Measurements from ENCODE around the gene KLK2. TPM values are rescaled to one million over a fixed set of nuclear protein-coding genes. Genes with fewer than 3 reads are reported as not detected.

The KLK2 gene
- total RNA-seq (2022; extraction: Qiagen RNA extraction; ENCODE audit: low read depth) = 0.27 TPM in 1 of 5 replicates, not detected in the others

DNA sequence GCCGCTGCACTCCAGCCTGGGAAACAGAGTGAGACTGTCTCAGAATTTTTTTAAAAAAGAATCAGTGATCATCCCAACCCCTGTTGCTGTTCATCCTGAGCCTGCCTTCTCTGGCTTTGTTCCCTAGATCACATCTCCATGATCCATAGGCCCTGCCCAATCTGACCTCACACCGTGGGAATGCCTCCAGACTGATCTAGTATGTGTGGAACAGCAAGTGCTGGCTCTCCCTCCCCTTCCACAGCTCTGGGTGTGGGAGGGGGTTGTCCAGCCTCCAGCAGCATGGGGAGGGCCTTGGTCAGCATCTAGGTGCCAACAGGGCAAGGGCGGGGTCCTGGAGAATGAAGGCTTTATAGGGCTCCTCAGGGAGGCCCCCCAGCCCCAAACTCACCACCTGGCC lies at the start of gene KLK2:
KLK2 (plus strand) TSS at position 384 of the 400 bp plus-strand sequence. CDS start 35 bp downstream, outside the sequence.

DNA sequence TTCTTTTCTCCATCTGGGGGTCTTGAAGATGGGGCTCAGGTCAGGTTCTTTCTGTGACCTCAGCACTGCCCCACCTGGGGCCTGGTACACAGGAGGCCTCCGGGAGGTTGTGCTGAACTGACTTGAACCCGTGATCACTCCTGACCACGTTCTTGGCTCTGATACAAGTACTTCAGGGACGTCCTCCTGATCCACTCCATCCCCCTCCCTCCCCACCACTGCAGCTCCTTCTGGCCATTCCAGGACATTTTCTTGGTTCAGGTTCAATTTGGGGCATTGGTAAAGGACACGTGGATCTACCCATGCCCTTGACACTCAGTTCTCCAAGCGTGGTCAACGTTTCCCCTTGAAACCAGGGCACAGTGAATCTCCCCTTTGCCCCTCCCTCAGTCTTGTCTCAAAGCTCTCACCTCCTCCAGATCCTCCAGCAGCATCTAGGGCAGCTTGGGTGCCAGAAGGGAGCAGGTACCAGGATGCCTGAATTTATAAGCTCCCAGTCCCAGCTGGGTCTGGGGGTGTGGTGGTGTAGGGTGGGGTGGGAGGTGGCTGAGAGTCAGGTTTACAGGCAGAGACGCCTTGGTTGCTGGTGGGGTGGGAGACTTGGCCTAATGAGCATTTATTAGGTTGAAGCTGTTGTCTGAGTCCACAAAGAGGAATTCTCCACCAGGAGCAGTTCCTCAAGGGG lies 40.0 kb upstream of the KLK2 start, which contains the start of gene KLK15:
KLK15 (minus strand) TSS at position 458 of the 685 bp plus-strand sequence. CDS start 2,082 bp downstream, outside the sequence.

DNA sequence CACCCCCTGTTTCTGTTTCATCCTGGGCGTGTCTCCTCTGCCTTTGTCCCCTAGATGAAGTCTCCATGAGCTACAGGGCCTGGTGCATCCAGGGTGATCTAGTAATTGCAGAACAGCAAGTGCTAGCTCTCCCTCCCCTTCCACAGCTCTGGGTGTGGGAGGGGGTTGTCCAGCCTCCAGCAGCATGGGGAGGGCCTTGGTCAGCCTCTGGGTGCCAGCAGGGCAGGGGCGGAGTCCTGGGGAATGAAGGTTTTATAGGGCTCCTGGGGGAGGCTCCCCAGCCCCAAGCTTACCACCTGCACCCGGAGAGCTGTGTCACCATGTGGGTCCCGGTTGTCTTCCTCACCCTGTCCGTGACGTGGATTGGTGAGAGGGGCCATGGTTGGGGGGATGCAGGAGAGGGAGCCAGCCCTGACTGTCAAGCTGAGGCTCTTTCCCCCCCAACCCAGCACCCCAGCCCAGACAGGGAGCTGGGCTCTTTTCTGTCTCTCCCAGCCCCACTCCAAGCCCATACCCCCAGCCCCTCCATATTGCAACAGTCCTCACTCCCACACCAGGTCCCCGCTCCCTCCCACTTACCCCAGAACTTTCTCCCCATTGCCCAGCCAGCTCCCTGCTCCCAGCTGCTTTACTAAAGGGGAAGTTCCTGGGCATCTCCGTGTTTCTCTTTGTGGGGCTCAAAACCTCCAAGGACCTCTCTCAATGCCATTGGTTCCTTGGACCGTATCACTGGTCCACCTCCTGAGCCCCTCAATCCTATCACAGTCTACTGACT lies 18.4 kb upstream of the KLK2 start, which contains the start of gene KLK3:
KLK3 (plus strand) TSS at position 280 of the 775 bp plus-strand sequence; CDS start at position 321, 41 bp downstream.

DNA sequence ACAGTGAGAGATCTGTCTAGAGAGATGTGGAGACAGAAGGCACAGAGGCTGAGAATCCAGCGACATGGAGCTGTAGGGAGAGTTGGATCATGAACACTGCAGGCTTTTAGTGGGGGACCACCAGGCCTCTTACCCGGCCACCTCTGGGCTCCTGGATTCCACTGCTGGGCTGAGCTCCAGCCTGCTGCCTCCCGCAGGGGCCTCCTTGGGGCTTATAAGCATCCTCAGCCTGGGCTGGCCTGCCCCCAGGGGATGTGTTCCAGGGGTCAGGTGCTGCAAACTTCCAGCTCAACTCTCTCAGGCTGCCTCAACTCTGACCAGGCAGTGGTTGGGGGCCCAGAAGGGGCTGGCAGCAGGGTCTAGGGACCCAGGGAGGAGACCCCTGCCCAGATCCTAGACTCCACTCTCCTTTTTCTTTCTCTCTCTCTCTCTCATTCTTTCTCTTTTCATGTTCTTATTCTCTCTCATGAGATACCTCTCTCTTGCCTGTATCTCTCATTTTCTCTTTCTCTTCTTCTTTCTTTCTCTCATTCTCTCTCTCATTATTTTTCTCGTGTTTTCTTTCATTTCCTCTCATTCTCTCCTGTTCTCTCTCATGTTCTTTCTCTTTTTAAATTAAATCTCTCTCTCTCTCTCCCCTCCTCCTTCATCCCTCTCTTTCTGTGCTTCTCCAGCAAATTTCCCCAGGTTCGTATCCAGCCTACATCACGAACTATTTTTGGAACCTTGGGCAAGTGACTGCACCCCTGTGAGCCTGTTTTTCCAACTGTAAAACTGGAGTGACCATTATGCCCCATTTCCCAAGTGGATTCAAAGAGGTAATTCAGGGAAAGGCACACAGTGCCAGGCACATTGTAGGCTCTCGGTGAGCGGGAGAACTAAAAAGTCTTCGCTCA lies 38.2 kb downstream of the KLK2 start, which contains the start of gene KLK4:
KLK4 (minus strand) TSS at position 190 of the 896 bp plus-strand sequence. CDS start 657 bp downstream, outside the sequence.

Other genes with a start within 250 kb of the KLK2 start
- 0.39 to 0.93 TPM (median 0.66 TPM) in 5 replicates for gene SYT3, start 233.6 kb upstream of the KLK2 start, total RNA-seq (2022; extraction: Qiagen RNA extraction; ENCODE audit: low read depth)
- 3.9 to 12.5 TPM (median 10.5 TPM) in 5 replicates for gene C19orf81, start 224.0 kb upstream of the KLK2 start, total RNA-seq (2022; extraction: Qiagen RNA extraction; ENCODE audit: low read depth)
- 0.06 to 0.95 TPM (median 0.19 TPM) in 5 replicates for gene SHANK1, start 153.6 kb upstream of the KLK2 start, total RNA-seq (2022; extraction: Qiagen RNA extraction; ENCODE audit: low read depth)
- 5.1 to 11.7 TPM (median 9.1 TPM) in 5 replicates for gene CLEC11A, start 150.1 kb upstream of the KLK2 start, total RNA-seq (2022; extraction: Qiagen RNA extraction; ENCODE audit: low read depth)
- gene GPR32, start 103.0 kb upstream of the KLK2 start, total RNA-seq (2022; extraction: Qiagen RNA extraction; ENCODE audit: low read depth) = not detected in 5 replicates
- not detected in 5 replicates for gene ACP4, start 83.0 kb upstream of the KLK2 start, total RNA-seq (2022; extraction: Qiagen RNA extraction; ENCODE audit: low read depth)
- 0.15 TPM in 1 of 5 replicates, not detected in the others for gene KLK1, start 49.7 kb upstream of the KLK2 start, total RNA-seq (2022; extraction: Qiagen RNA extraction; ENCODE audit: low read depth)
- gene KLK15, start 39.9 kb upstream of the KLK2 start, total RNA-seq (2022; extraction: Qiagen RNA extraction; ENCODE audit: low read depth) = not detected in 5 replicates
- gene KLK3, start 18.5 kb upstream of the KLK2 start, total RNA-seq (2022; extraction: Qiagen RNA extraction; ENCODE audit: low read depth) = not detected in 5 replicates
- gene KLK4, start 38.0 kb downstream of the KLK2 start, total RNA-seq (2022; extraction: Qiagen RNA extraction; ENCODE audit: low read depth) = 0.41 TPM in 1 of 5 replicates, not detected in the others
- gene KLK5, start 79.6 kb downstream of the KLK2 start, total RNA-seq (2022; extraction: Qiagen RNA extraction; ENCODE audit: low read depth) = not detected in 5 replicates
- 0.22 to 1.1 TPM (median 0.66 TPM) in 5 replicates for gene KLK6, start 96.2 kb downstream of the KLK2 start, total RNA-seq (2022; extraction: Qiagen RNA extraction; ENCODE audit: low read depth)
- gene KLK7, start 110.5 kb downstream of the KLK2 start, total RNA-seq (2022; extraction: Qiagen RNA extraction; ENCODE audit: low read depth) = not detected in 5 replicates
- gene KLK8, start 128.2 kb downstream of the KLK2 start, total RNA-seq (2022; extraction: Qiagen RNA extraction; ENCODE audit: low read depth) = not detected in 5 replicates
- 0.20 to 0.60 TPM (median 0.50 TPM) in 4 of 5 replicates, not detected in the other for gene KLK10, start 146.3 kb downstream of the KLK2 start, total RNA-seq (2022; extraction: Qiagen RNA extraction; ENCODE audit: low read depth)
- 0.21 TPM in 1 of 5 replicates, not detected in the others for gene KLK11, start 153.2 kb downstream of the KLK2 start, total RNA-seq (2022; extraction: Qiagen RNA extraction; ENCODE audit: low read depth)
- not detected in 5 replicates for gene KLK12, start 161.6 kb downstream of the KLK2 start, total RNA-seq (2022; extraction: Qiagen RNA extraction; ENCODE audit: low read depth)
- 0.31 to 0.38 TPM in 2 of 5 replicates, not detected in the others for gene KLK13, start 191.7 kb downstream of the KLK2 start, total RNA-seq (2022; extraction: Qiagen RNA extraction; ENCODE audit: low read depth)
- 0.20 to 0.68 TPM (median 0.28 TPM) in 5 replicates for gene KLK14, start 209.4 kb downstream of the KLK2 start, total RNA-seq (2022; extraction: Qiagen RNA extraction; ENCODE audit: low read depth)
- 2.8 to 19.3 TPM (median 16.8 TPM) in 5 replicates for gene CTU1, start 235.0 kb downstream of the KLK2 start, total RNA-seq (2022; extraction: Qiagen RNA extraction; ENCODE audit: low read depth)

Measured in A549 treated with ZK216348 at 1 μM for 4 hours (cell line).